DOHH2 (cell line): ENCODE measurements around the gene SLC17A8.

Experiments
- H3F3A ChIP-seq: fragments of 200-600 bp; sonication (generic), shearing (Covaris generic); 2 replicates; pipeline ENCODE4 v1.6.0; 2016; ENCODE audit warnings: antibody characterized with exemption, mild to moderate bottlenecking; ENCODE audit not compliant: control insufficient read depth, insufficient read depth
- H3K27ac ChIP-seq: fragments of 200-600 bp; sonication (generic); 2 replicates; pipeline ENCODE4 v1.5.1; 2014; ENCODE audit warnings: low read depth, mild to moderate bottlenecking, low read length, moderate library complexity
- H3K27me3 ChIP-seq: fragments of 200-600 bp; sonication (generic); 2 replicates; pipeline ENCODE4 v1.6.1; 2014; ENCODE audit warnings: mild to moderate bottlenecking, low read length, mixed read lengths; ENCODE audit not compliant: control insufficient read depth
- H3K36me3 ChIP-seq: fragments of 200-600 bp; sonication (generic); 2 replicates; pipeline ENCODE4 v1.6.1; 2014; ENCODE audit warnings: mild to moderate bottlenecking, low read length, moderate library complexity, mixed read lengths; ENCODE audit not compliant: control insufficient read depth
- H3K4me1 ChIP-seq: fragments of 200-600 bp; sonication (generic); 2 replicates; pipeline ENCODE4 v1.6.1; 2014; ENCODE audit warnings: mild to moderate bottlenecking, low read length, mixed read lengths; ENCODE audit not compliant: control insufficient read depth
- H3K4me2 ChIP-seq: fragments of 200-600 bp; sonication (generic); 2 replicates; pipeline ENCODE4 v1.6.0; 2014; ENCODE audit warnings: mild to moderate bottlenecking, low read length, moderate library complexity
- H3K4me3 ChIP-seq: fragments of 200-600 bp; sonication (generic); 2 replicates; pipeline ENCODE4 v1.5.1; 2014; ENCODE audit warnings: mild to moderate bottlenecking, low read length, mixed read lengths
- H3K79me2 ChIP-seq: fragments of 200-600 bp; sonication (generic); 2 replicates; pipeline ENCODE4 v1.6.1; 2014; ENCODE audit warnings: mild to moderate bottlenecking, low read length, mixed read lengths; ENCODE audit not compliant: control insufficient read depth
- H3K9me2 ChIP-seq: fragments of 200-600 bp; sonication (generic); replicated peaks from 2 replicates; pipeline ENCODE4 v1.6.1; 2014; ENCODE audit warnings: mild to moderate bottlenecking, low read length, mixed read lengths; ENCODE audit not compliant: control insufficient read depth
- H3K9me3 ChIP-seq: fragments of 200-600 bp; sonication (generic); 2 replicates; pipeline ENCODE4 v1.6.1; 2014; ENCODE audit warnings: antibody characterized with exemption, low read length, mixed read lengths; ENCODE audit not compliant: control insufficient read depth, insufficient read depth
- H4K20me1 ChIP-seq: fragments of 200-600 bp; sonication (generic); 2 replicates; pipeline ENCODE4 v1.6.0; 2014; ENCODE audit warnings: low read depth, mild to moderate bottlenecking, antibody characterized with exemption, low read length, moderate library complexity; ENCODE audit not compliant: control insufficient read depth, insufficient read depth
- EZH2phosphoT487 ChIP-seq: fragments of 200-600 bp; sonication (generic); IDR thresholded peaks from 2 replicates; pipeline ENCODE4 v1.6.1; 2017; ENCODE audit warnings: borderline replicate concordance, mild to moderate bottlenecking, antibody characterized with exemption, low read length, moderate library complexity, mixed read lengths
- TF ChIP-seq, protein P1 (sequence below): fragments of 200-600 bp; sonication (generic); IDR thresholded peaks from one replicate; pipeline ENCODE4 v1.5.1; 2014; ENCODE audit warnings: antibody characterized with exemption, mild to moderate bottlenecking, low read depth, low read length; ENCODE audit not compliant: poor library complexity, severe bottlenecking

SLC17A8 gene

DNA sequence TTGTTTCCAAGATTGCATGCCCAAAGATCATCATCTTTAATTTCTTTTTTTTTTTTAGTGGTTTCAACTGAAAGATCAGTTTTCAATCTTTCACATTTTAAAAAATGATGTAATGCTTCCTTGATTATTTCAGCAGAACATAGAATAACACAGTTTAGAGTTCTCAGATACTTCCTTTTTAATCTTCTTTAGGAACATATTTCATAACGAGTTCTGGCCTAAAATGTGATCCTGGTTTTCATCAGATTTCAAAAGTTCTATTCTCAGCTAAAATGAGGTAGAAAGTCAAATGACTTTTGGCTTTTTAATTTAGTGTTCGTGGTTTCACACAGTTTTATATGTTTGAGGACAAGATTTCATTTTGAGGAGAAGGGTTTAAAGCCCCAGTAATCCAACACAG, 76.8 kb downstream of the SLC17A8 start:
- TF ChIP-seq, protein P1, sequence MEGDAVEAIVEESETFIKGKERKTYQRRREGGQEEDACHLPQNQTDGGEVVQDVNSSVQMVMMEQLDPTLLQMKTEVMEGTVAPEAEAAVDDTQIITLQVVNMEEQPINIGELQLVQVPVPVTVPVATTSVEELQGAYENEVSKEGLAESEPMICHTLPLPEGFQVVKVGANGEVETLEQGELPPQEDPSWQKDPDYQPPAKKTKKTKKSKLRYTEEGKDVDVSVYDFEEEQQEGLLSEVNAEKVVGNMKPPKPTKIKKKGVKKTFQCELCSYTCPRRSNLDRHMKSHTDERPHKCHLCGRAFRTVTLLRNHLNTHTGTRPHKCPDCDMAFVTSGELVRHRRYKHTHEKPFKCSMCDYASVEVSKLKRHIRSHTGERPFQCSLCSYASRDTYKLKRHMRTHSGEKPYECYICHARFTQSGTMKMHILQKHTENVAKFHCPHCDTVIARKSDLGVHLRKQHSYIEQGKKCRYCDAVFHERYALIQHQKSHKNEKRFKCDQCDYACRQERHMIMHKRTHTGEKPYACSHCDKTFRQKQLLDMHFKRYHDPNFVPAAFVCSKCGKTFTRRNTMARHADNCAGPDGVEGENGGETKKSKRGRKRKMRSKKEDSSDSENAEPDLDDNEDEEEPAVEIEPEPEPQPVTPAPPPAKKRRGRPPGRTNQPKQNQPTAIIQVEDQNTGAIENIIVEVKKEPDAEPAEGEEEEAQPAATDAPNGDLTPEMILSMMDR: no peak
- no peak for TF ChIP-seq EZH2phosphoT487
- Histone ChIP-seq H3K36me3 (no peaks in the 10 kb centered on the region), H3K4me1 (no peaks in the 10 kb centered on the region), H3K79me2 (no peaks in the 10 kb centered on the region), H3K9me2 (no peaks in the 10 kb centered on the region), H3K27me3 (no peaks in the 10 kb centered on the region), H3F3A (no peaks in the 10 kb centered on the region), H3K4me3 (no peak overlapping the region), H3K9me3 (no peaks in the 10 kb centered on the region), H3K27ac (no peak overlapping the region), H3K4me2 (no peak overlapping the region), H4K20me1 (no peaks in the 10 kb centered on the region)

DNA sequence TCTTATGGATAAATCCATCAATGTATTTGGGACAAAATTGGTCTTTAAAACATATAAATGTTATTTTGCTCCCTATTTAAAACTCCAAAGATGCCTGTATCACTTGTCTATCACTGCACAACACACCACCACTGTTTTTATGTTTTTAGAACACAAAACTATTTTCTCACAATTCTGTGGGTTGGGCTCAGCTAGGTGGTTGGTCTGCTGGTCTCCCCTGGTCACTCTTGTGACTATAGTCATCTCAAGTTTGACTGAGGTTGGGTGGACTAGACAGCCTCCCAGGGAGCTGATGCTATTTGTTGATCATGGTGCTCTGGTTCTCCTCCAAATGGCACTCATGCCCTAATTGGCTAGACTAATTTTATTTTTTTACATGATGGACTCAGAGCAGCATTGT, 77.3 kb downstream of the SLC17A8 start:
- no peaks in the 10 kb centered on the region for H3K27me3 ChIP-seq
- H4K20me1 ChIP-seq: no peaks in the 10 kb centered on the region
- TF ChIP-seq, protein P1: no peak
- TF ChIP-seq EZH2phosphoT487: no peak
- no peaks in the 10 kb centered on the region for H3K79me2 ChIP-seq
- H3K4me1 ChIP-seq: no peaks in the 10 kb centered on the region
- H3K27ac ChIP-seq: no peak overlapping the region
- no peaks in the 10 kb centered on the region for H3F3A ChIP-seq
- H3K36me3 ChIP-seq: no peaks in the 10 kb centered on the region
- no peak overlapping the region for H3K4me2 ChIP-seq
- no peak overlapping the region for H3K4me3 ChIP-seq
- H3K9me3 ChIP-seq: no peaks in the 10 kb centered on the region
- no peaks in the 10 kb centered on the region for H3K9me2 ChIP-seq

DNA sequence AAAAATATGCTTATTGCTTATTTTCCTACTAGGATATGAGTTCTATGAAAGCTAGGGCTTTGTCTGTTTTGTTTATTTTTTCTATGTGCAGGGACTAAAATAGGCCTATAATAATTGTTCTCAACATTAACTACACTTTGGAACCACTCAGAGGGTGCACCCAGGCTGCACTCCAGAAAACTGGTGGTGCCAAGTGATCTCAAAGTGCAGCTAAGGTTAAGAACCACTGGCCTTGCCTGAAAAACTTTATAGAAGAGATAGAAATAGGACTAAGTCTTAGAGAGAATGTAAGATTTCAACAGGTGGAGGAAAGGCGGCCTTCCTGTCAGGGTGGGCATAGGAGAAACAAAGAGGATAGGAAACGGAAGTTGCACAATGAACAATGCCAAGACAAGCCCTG, 79.1 kb downstream of the SLC17A8 start:
- no peak for TF ChIP-seq EZH2phosphoT487
- TF ChIP-seq, protein P1: no peak
- H3F3A ChIP-seq: no peaks in the 10 kb centered on the region
- H3K27me3 ChIP-seq: no peaks in the 10 kb centered on the region
- no peaks in the 10 kb centered on the region for H3K9me3 ChIP-seq
- H3K4me3 ChIP-seq: no peak overlapping the region
- no peaks in the 10 kb centered on the region for H3K36me3 ChIP-seq
- no peaks in the 10 kb centered on the region for H3K4me1 ChIP-seq
- H3K27ac ChIP-seq: no peak overlapping the region
- no peaks in the 10 kb centered on the region for H3K9me2 ChIP-seq
- no peaks in the 10 kb centered on the region for H3K79me2 ChIP-seq
- H3K4me2 ChIP-seq: no peak overlapping the region
- H4K20me1 ChIP-seq: no peaks in the 10 kb centered on the region
